Measurements from ENCODE around the gene GSC2. TPM values are rescaled to one million over a fixed set of nuclear protein-coding genes. Genes with fewer than 3 reads are reported as not detected.

The GSC2 gene
- total and polyA plus RNA-seq, 2 of the 4 experiments (the other 2 are of a cell fraction), result not detected

- H3K14ac ChIP-seq (replicated peaks; ENCODE audit: low read depth, low read length), result peak overlapping the region; percentile 86
- intact Hi-C loops (cut with micrococcal nuclease), result no loop called here
- H3K27ac ChIP-seq (ENCODE audit: insufficient read depth, low read length), result peak overlapping the region; percentile 83
- H2BK5ac ChIP-seq (ENCODE audit: low read depth, low read length, poor library complexity, severe bottlenecking), result peak overlapping the region; percentile 72
- peak overlapping the region; percentile 95 for H2AK5ac ChIP-seq (ENCODE audit: low read depth, low read length)
- peaks cover 14 to 69% of the 10 kb centered on the region in 2 experiments for H3K79me1 ChIP-seq (ENCODE audit: low read depth in 1 of 2, low read length in 2 of 2)
- no peak overlapping the region for H2BK15ac ChIP-seq (ENCODE audit: low read depth, low read length)
- H2AK9ac ChIP-seq (replicated peaks; ENCODE audit: low read depth, low read length, poor library complexity), result peak overlapping the region; percentile 85
- peaks cover 23% of the 10 kb centered on the region for H3K27me3 ChIP-seq (ENCODE audit: control insufficient read depth, insufficient read depth, low read length)
- WGBS, 2 experiments (ENCODE audit: extremely low coverage in 2 of 2, insufficient read length in 1 of 2), result 10% methylated on average over 2 of the region's 13 CpGs; no CpG with 5 or more reads in 1 of the 2 experiments
- peak overlapping the region; percentile 98 for H3K4me3 ChIP-seq (ENCODE audit: insufficient read depth, low read depth, low read length)
- peak overlapping the region; percentile 73 for H3K4ac ChIP-seq (ENCODE audit: low read depth, low read length)
- H3K18ac ChIP-seq (ENCODE audit: low read depth, low read length), result no peak overlapping the region
- ATAC-seq (ENCODE audit: low read depth) (no peak), DNase-seq (no peak)
- H3K9me3 ChIP-seq (ENCODE audit: control insufficient read depth, insufficient read depth, low read length), result no peaks in the 10 kb centered on the region
- H4K5ac ChIP-seq (ENCODE audit: low read depth, low read length), result peak overlapping the region; percentile 19; the same call in 1 of the 2 replicates
- dilution Hi-C loops (cut with HindIII; ENCODE audit: low sequenced_read_pairs, unreplicated experiment), result no loop called here
- peak overlapping the region; percentile 78 for H3K9ac ChIP-seq (ENCODE audit: low read depth, low read length)
- H4K8ac ChIP-seq (ENCODE audit: low read depth in 2 of 2, low read length in 2 of 2), result peak overlapping the region; percentile 80 to 86
- no TSS peak for BruUV-seq (replicated peaks)
- H3K4me1 ChIP-seq (ENCODE audit: control insufficient read depth, insufficient read depth, low read length), result peaks cover 31% of the 10 kb centered on the region
- H3K56ac ChIP-seq (ENCODE audit: extremely low read depth, insufficient read depth, low read length), result 0 out of 2 replicates have a peak overlapping the region, but pooled peaks have one; percentile 6
- in situ Hi-C loops (cut with MboI; ENCODE audit: low sequenced_read_pairs), result no loop called here
- no peak for TF ChIP-seq MAZ (IDR thresholded peaks at IDR 0.05; ENCODE audit: borderline replicate concordance, low read depth, low read length)
- no peak for TF ChIP-seq POLR2A (IDR thresholded peaks at IDR 0.05; ENCODE audit: low read depth, low read length)
- no peak for TF ChIP-seq MXI1 (IDR thresholded peaks at IDR 0.05; ENCODE audit: borderline replicate concordance, low read depth, low read length)
- TF ChIP-seq RAD21 (IDR thresholded peaks at IDR 0.05; ENCODE audit: low read length), result no peak
- TF ChIP-seq, protein P1, sequence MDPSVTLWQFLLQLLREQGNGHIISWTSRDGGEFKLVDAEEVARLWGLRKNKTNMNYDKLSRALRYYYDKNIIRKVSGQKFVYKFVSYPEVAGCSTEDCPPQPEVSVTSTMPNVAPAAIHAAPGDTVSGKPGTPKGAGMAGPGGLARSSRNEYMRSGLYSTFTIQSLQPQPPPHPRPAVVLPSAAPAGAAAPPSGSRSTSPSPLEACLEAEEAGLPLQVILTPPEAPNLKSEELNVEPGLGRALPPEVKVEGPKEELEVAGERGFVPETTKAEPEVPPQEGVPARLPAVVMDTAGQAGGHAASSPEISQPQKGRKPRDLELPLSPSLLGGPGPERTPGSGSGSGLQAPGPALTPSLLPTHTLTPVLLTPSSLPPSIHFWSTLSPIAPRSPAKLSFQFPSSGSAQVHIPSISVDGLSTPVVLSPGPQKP (IDR thresholded peaks at IDR 0.05; ENCODE audit: borderline replicate concordance, low read depth, low read length), result no peak
- TF ChIP-seq FOS (IDR thresholded peaks at IDR 0.05; ENCODE audit: low read depth, low read length), result no peak
- no peak for TF ChIP-seq RCOR1 (IDR thresholded peaks at IDR 0.05; ENCODE audit: insufficient replicate concordance, low read length)
- no peak for TF ChIP-seq CEBPB (IDR thresholded peaks at IDR 0.05; ENCODE audit: low read depth, low read length)
- no peak for TF ChIP-seq NFE2L2 (IDR thresholded peaks at IDR 0.05; ENCODE audit: low read depth, low read length)
- no peak for TF ChIP-seq RFX5 (IDR thresholded peaks at IDR 0.05; ENCODE audit: low read depth, low read length)
- TF ChIP-seq BHLHE40 (IDR thresholded peaks at IDR 0.05; ENCODE audit: low read depth, low read length), result no peak
- H2BK120ac ChIP-seq (ENCODE audit: low read depth, low read length), result no peak overlapping the region
- ChIA-PET POLR2A (ENCODE audit: unreplicated experiment) (no interaction called here), CTCF (interaction anchor here (0.6 kb wide), 1 partner anchor 16 kb away, joined by 3 read pairs; no protein-coding TSS in a partner anchor)
- H2BK20ac ChIP-seq (ENCODE audit: low read depth, low read length), result no peak overlapping the region
- peak overlapping the region; percentile 83 for H4K91ac ChIP-seq (ENCODE audit: insufficient read depth, low read depth, low read length)
- H2AFZ ChIP-seq (replicated peaks; ENCODE audit: low read length, poor library complexity), result peak overlapping the region; percentile 95
- peak overlapping the region; percentile 99 for H3K4me2 ChIP-seq (ENCODE audit: low read depth, low read length)
- peaks cover 18% of the 10 kb centered on the region for H4K20me1 ChIP-seq (ENCODE audit: insufficient read depth, low read length)
- peak overlapping the region; percentile 93 for H3K23ac ChIP-seq (ENCODE audit: low read depth, low read length)
- peaks cover 20% of the 10 kb centered on the region for H3K9me1 ChIP-seq (ENCODE audit: insufficient read depth, low read length)
- H3K36me3 ChIP-seq (ENCODE audit: control insufficient read depth, insufficient read depth, low read length), result peaks cover 8% of the 10 kb centered on the region
Observed at GRCh38 chr22:19172213-19173046, 22.3 kb upstream of the GSC2 start.

Data from IMR-90 (cell line).